Measurements from ENCODE around the gene CAPN14.

GRCh38 chr2:31214444-31214915 is 2.8 kb downstream of the CAPN14 start:
- TF ChIP-seq CTCF (conservative IDR thresholded peaks at IDR 0.05) (no peak), ZFX (IDR thresholded peaks at IDR 0.05) (no peak)

All from C4-2B (cell line).